ENCODE results near the gene QPCT.

The QPCT gene

GRCh38 chr2:37355735-37356134, 11.3 kb downstream of the QPCT start:
- Histone ChIP-seq H3K9me2 (replicated peaks; ENCODE audit: control insufficient read depth, low read length) (no peaks in the 10 kb centered on the region), H3K4me2 (ENCODE audit: low read length) (no peak overlapping the region), H4K20me1 (ENCODE audit: control insufficient read depth, insufficient read depth, low read depth, low read length) (no peaks in the 10 kb centered on the region)

GRCh38 chr2:37356299-37356698, 11.9 kb downstream of the QPCT start:
- no peaks in the 10 kb centered on the region for H3F3A ChIP-seq (ENCODE audit: control insufficient read depth, insufficient read depth)
- no peaks in the 10 kb centered on the region for H3K27me3 ChIP-seq (ENCODE audit: control insufficient read depth, low read length)
- H3K9me2 ChIP-seq (replicated peaks; ENCODE audit: control insufficient read depth, low read length): no peaks in the 10 kb centered on the region
- H4K20me1 ChIP-seq (ENCODE audit: control insufficient read depth, insufficient read depth, low read depth, low read length): no peaks in the 10 kb centered on the region
- H3K9me3 ChIP-seq (ENCODE audit: control insufficient read depth, insufficient read depth, low read length): no peaks in the 10 kb centered on the region
- no peaks in the 10 kb centered on the region for H3K4me1 ChIP-seq (ENCODE audit: control insufficient read depth, low read length)
- no peak overlapping the region for H3K27ac ChIP-seq (ENCODE audit: low read depth, low read length)
- H3K4me2 ChIP-seq (ENCODE audit: low read length): no peak overlapping the region
- H3K79me2 ChIP-seq (ENCODE audit: control insufficient read depth, low read length): no peaks in the 10 kb centered on the region
- H3K36me3 ChIP-seq (ENCODE audit: control insufficient read depth, low read length): no peaks in the 10 kb centered on the region
- TF ChIP-seq CTCF (IDR thresholded peaks at IDR 0.05; ENCODE audit: low read depth, low read length, poor library complexity, severe bottlenecking) (no peak), EZH2phosphoT487 (IDR thresholded peaks at IDR 0.05; ENCODE audit: borderline replicate concordance, low read length) (no peak)
- no peak overlapping the region for H3K4me3 ChIP-seq (ENCODE audit: low read length)

More at GRCh38 chr2:37355735-37356134, 11.3 kb downstream of the QPCT start:
- no peak overlapping the region for H3K27ac ChIP-seq (ENCODE audit: low read depth, low read length)
- TF ChIP-seq CTCF (IDR thresholded peaks at IDR 0.05; ENCODE audit: low read depth, low read length, poor library complexity, severe bottlenecking) (no peak), EZH2phosphoT487 (IDR thresholded peaks at IDR 0.05; ENCODE audit: borderline replicate concordance, low read length) (no peak)
- no peaks in the 10 kb centered on the region for H3K36me3 ChIP-seq (ENCODE audit: control insufficient read depth, low read length)
- H3F3A ChIP-seq (ENCODE audit: control insufficient read depth, insufficient read depth): no peaks in the 10 kb centered on the region
- H3K4me3 ChIP-seq (ENCODE audit: low read length): no peak overlapping the region
- H3K4me1 ChIP-seq (ENCODE audit: control insufficient read depth, low read length): no peaks in the 10 kb centered on the region
- no peaks in the 10 kb centered on the region for H3K27me3 ChIP-seq (ENCODE audit: control insufficient read depth, low read length)
- no peaks in the 10 kb centered on the region for H3K79me2 ChIP-seq (ENCODE audit: control insufficient read depth, low read length)
- H3K9me3 ChIP-seq (ENCODE audit: control insufficient read depth, insufficient read depth, low read length): no peaks in the 10 kb centered on the region

DNA sequence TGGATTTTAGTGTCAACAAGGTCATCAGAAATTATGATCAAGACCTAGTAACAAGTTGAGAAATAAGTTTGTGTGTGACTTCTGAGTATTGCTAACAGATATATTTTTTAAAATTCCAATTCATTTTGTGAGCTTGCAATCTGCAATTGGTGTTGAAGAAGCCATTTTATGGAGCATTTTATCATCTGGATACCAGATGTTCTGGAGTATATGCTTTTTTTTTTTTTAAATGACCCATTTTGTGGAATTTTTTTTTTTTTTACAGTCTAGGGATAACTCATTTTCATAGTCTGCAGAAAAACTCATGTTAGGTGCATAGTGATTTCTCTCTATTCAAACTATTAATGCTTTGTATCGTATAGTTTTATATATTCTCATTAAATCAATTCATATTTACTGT, 12.6 kb downstream of the QPCT start:
- no peaks in the 10 kb centered on the region for H3K27me3 ChIP-seq (ENCODE audit: control insufficient read depth, low read length)
- no peaks in the 10 kb centered on the region for H3F3A ChIP-seq (ENCODE audit: control insufficient read depth, insufficient read depth)
- no peaks in the 10 kb centered on the region for H3K79me2 ChIP-seq (ENCODE audit: control insufficient read depth, low read length)
- TF ChIP-seq CTCF (IDR thresholded peaks at IDR 0.05; ENCODE audit: low read depth, low read length, poor library complexity, severe bottlenecking) (no peak), EZH2phosphoT487 (IDR thresholded peaks at IDR 0.05; ENCODE audit: borderline replicate concordance, low read length) (no peak)
- no peaks in the 10 kb centered on the region for H4K20me1 ChIP-seq (ENCODE audit: control insufficient read depth, insufficient read depth, low read depth, low read length)
- no peaks in the 10 kb centered on the region for H3K9me3 ChIP-seq (ENCODE audit: control insufficient read depth, insufficient read depth, low read length)
- no peak overlapping the region for H3K4me2 ChIP-seq (ENCODE audit: low read length)
- H3K4me3 ChIP-seq (ENCODE audit: low read length): no peak overlapping the region
- H3K4me1 ChIP-seq (ENCODE audit: control insufficient read depth, low read length): no peaks in the 10 kb centered on the region
- no peaks in the 10 kb centered on the region for H3K36me3 ChIP-seq (ENCODE audit: control insufficient read depth, low read length)
- no peaks in the 10 kb centered on the region for H3K9me2 ChIP-seq (replicated peaks; ENCODE audit: control insufficient read depth, low read length)
- no peak overlapping the region for H3K27ac ChIP-seq (ENCODE audit: low read depth, low read length)

DNA sequence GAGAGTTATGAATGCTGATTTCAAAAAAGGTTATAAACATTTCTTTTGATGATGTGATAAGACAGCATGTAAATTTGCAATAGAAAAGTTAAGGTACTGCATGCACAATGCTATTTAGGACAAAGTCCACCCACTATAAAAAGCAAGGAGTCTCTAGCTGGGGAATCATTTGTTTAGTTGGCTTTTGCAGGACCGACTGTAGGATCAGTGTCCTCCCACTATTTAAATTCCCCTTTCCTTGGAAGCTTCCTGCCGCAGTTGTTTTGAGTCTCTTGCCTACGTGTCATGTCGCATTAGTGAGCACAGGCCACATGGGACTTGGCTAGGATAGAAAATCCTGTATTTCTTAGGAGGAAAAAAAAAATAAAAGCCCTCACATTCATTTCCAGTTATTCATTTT, 13.1 kb downstream of the QPCT start:
- TF ChIP-seq EZH2phosphoT487 (IDR thresholded peaks at IDR 0.05; ENCODE audit: borderline replicate concordance, low read length): no peak
- H3K4me3 ChIP-seq (ENCODE audit: low read length): no peak overlapping the region
- no peaks in the 10 kb centered on the region for H4K20me1 ChIP-seq (ENCODE audit: control insufficient read depth, insufficient read depth, low read depth, low read length)
- no peaks in the 10 kb centered on the region for H3K27me3 ChIP-seq (ENCODE audit: control insufficient read depth, low read length)
- H3K4me1 ChIP-seq (ENCODE audit: control insufficient read depth, low read length): no peaks in the 10 kb centered on the region
- no peak overlapping the region for H3K4me2 ChIP-seq (ENCODE audit: low read length)
- no peaks in the 10 kb centered on the region for H3F3A ChIP-seq (ENCODE audit: control insufficient read depth, insufficient read depth)
- no peaks in the 10 kb centered on the region for H3K79me2 ChIP-seq (ENCODE audit: control insufficient read depth, low read length)
- H3K9me2 ChIP-seq (replicated peaks; ENCODE audit: control insufficient read depth, low read length): no peaks in the 10 kb centered on the region
- H3K9me3 ChIP-seq (ENCODE audit: control insufficient read depth, insufficient read depth, low read length): no peaks in the 10 kb centered on the region
- H3K27ac ChIP-seq (ENCODE audit: low read depth, low read length): no peak overlapping the region
- no peaks in the 10 kb centered on the region for H3K36me3 ChIP-seq (ENCODE audit: control insufficient read depth, low read length)
